NT2/D1 (cell line): Measurements from ENCODE around the gene TRPM6.
A peak's percentile ranks its signal among the peaks of the same experiment; 100 is the strongest.

ENCODE experiments used
- DNase-seq: peaks from one replicate; pipeline ENCODE4 v3.0.0-alpha.2; 2011; ENCODE audit warnings: low read depth, low spot score
- H3K27me3 ChIP-seq: 2 replicates; pipeline ENCODE4 v1.6.0; 2011; ENCODE audit warnings: mild to moderate bottlenecking; ENCODE audit not compliant: insufficient read length, insufficient read depth
- H3K36me3 ChIP-seq: 2 replicates; pipeline ENCODE4 v1.6.1; 2011; ENCODE audit warnings: mild to moderate bottlenecking, low read length, mixed read lengths; ENCODE audit not compliant: insufficient read depth, insufficient read length
- H3K4me1 ChIP-seq: 2 replicates; pipeline ENCODE4 v1.5.1; 2011; ENCODE audit not compliant: insufficient read depth, insufficient read length
- H3K4me3 ChIP-seq: 2 replicates; pipeline ENCODE4 v1.5.1; 2011; ENCODE audit warnings: low read depth; ENCODE audit not compliant: insufficient read length
- H3K9ac ChIP-seq: 2 replicates; pipeline ENCODE4 v1.6.0; 2011; ENCODE audit warnings: low read depth; ENCODE audit not compliant: insufficient read length
- H3K9me3 ChIP-seq: 2 replicates; pipeline ENCODE4 v1.5.1; 2011; ENCODE audit warnings: mild to moderate bottlenecking, low read length; ENCODE audit not compliant: insufficient read depth
- SUZ12 ChIP-seq: IDR thresholded peaks from 2 replicates; pipeline ENCODE4 v1.6.1; 2011; ENCODE audit not compliant: insufficient read length, insufficient read depth; ENCODE audit errors: extremely low read depth
- YY1 ChIP-seq: IDR thresholded peaks from 2 replicates; pipeline ENCODE4 v1.6.1; 2011; ENCODE audit not compliant: insufficient read length, insufficient read depth
- ZNF274 ChIP-seq: IDR thresholded peaks from 2 replicates; pipeline ENCODE4 v1.6.1; 2011; ENCODE audit warnings: mild to moderate bottlenecking, low read depth, low read length

Gene TRPM6

GRCh38 chr9:74887041-74887980 is at the start of gene TRPM6:
Gene TRPM6 (minus strand): TSS chr9:74887921. CDS start chr9:74887856, 65 bp downstream.
- no peaks in the 10 kb centered on the region for H3K4me1 ChIP-seq
- H3K4me3 ChIP-seq: peak within 1 kb of the TSS; percentile 59
- H3K36me3 ChIP-seq: no peaks in the 10 kb centered on the region
- DNase-seq: peak; percentile 42
- TF ChIP-seq SUZ12 (no peak), YY1 (no peak)
- no peaks in the 10 kb centered on the region for H3K9me3 ChIP-seq
- peaks cover 5% of the 10 kb centered on the region for H3K27me3 ChIP-seq
- peak within 1 kb of the TSS; percentile 74 for H3K9ac ChIP-seq

GRCh38 chr9:74935008-74935407 is 47.3 kb upstream of the TRPM6 start:
- DNase-seq: no peak
- H3K9me3 ChIP-seq: peaks cover 9% of the 10 kb centered on the region; the same call in 1 of the 2 replicates
- H3K27me3 ChIP-seq: no peaks in the 10 kb centered on the region
- no peaks in the 10 kb centered on the region for H3K4me1 ChIP-seq
- TF ChIP-seq YY1 (no peak), ZNF274 (no peak), SUZ12 (no peak)
- H3K9ac ChIP-seq: no peak overlapping the region
- H3K4me3 ChIP-seq: no peak overlapping the region
- H3K36me3 ChIP-seq: no peaks in the 10 kb centered on the region

- H3K9me3 ChIP-seq: no peaks in the 10 kb centered on the region
- H3K36me3 ChIP-seq: no peaks in the 10 kb centered on the region
Observed at GRCh38 chr9:74921737-74922136, 34.0 kb upstream of the TRPM6 start.

GRCh38 chr9:74920944-74921626 is 33.4 kb upstream of the TRPM6 start:
- Histone ChIP-seq H3K4me3 (no peak overlapping the region), H3K36me3 (no peaks in the 10 kb centered on the region), H3K9me3 (no peaks in the 10 kb centered on the region), H3K4me1 (no peaks in the 10 kb centered on the region), H3K9ac (no peak overlapping the region), H3K27me3 (no peaks in the 10 kb centered on the region)
- DNase-seq: no peak
- TF ChIP-seq YY1 (no peak), SUZ12 (no peak), ZNF274 (no peak)

More at GRCh38 chr9:74921737-74922136, 34.0 kb upstream of the TRPM6 start:
- TF ChIP-seq YY1 (no peak), SUZ12 (no peak), ZNF274 (no peak)
- Histone ChIP-seq H3K4me1 (no peaks in the 10 kb centered on the region), H3K9ac (no peak overlapping the region), H3K27me3 (no peaks in the 10 kb centered on the region), H3K4me3 (no peak overlapping the region)
- no peak for DNase-seq

GRCh38 chr9:74910036-74910435 is 22.3 kb upstream of the TRPM6 start:
- TF ChIP-seq YY1 (no peak), SUZ12 (no peak), ZNF274 (no peak)
- Histone ChIP-seq H3K4me3 (no peak overlapping the region), H3K4me1 (no peaks in the 10 kb centered on the region), H3K36me3 (no peaks in the 10 kb centered on the region), H3K9me3 (peaks cover 12% of the 10 kb centered on the region), H3K9ac (no peak overlapping the region), H3K27me3 (no peaks in the 10 kb centered on the region)
- no peak for DNase-seq

- Histone ChIP-seq H3K4me3 (no peak overlapping the region), H3K9me3 (peaks cover 12% of the 10 kb centered on the region), H3K4me1 (no peaks in the 10 kb centered on the region), H3K36me3 (no peaks in the 10 kb centered on the region), H3K9ac (no peak overlapping the region), H3K27me3 (no peaks in the 10 kb centered on the region)
- DNase-seq: no peak
- TF ChIP-seq YY1: no peak
- no peak for TF ChIP-seq SUZ12
- TF ChIP-seq ZNF274: no peak
Observed at GRCh38 chr9:74908665-74909064, 20.9 kb upstream of the TRPM6 start.

GRCh38 chr9:74907085-74907484 is 19.4 kb upstream of the TRPM6 start:
- H3K9ac ChIP-seq: no peak overlapping the region
- TF ChIP-seq YY1: no peak
- TF ChIP-seq ZNF274: no peak
- TF ChIP-seq SUZ12: no peak
- no peaks in the 10 kb centered on the region for H3K36me3 ChIP-seq
- no peaks in the 10 kb centered on the region for H3K4me1 ChIP-seq
- H3K27me3 ChIP-seq: no peaks in the 10 kb centered on the region
- peaks cover 6% of the 10 kb centered on the region for H3K9me3 ChIP-seq
- H3K4me3 ChIP-seq: no peak overlapping the region
- no peak for DNase-seq
